Cardiac septum (tissue), 1 donor: ENCODE measurements around the gene NFKBIZ. TPM values are rescaled to one million over a fixed set of nuclear protein-coding genes. Genes with fewer than 3 reads are reported as not detected.

ENCODE experiments used
- DNase-seq: peaks from one replicate; pipeline ENCODE4 v3.0.0-alpha.2; 2020; ENCODE audit warnings: low spot score
- intact Hi-C: fragments of 100-400 bp; cut with DNase I; formaldehyde crosslinking; loops from one replicate; pipeline ENCODE4 v1.14.0; 2022
- long read RNA-seq: library from polyadenylated mRNA; unstranded; transcript quantifications from one replicate; pipeline ENCODE4 v2.0.0, GENCODE V29; 2021
- total RNA-seq: library from RNA; stranded (reverse); fragmentation: NEBNext Ultra II Directional; extraction: Animal tissue kit (Norgen Biotek cat#: 25700); gene quantifications from one replicate; pipeline ENCODE4 v1.2.1, GENCODE V29; 2021
- donor health status: DM: no; HTN: no; CAD: no.

The NFKBIZ gene
- total RNA-seq, result 16.0 TPM
- long read RNA-seq, partial matches to known transcripts, result 0 of 8 reads
- long read RNA-seq, other reads (novel, unspliced or antisense), result 4 of 8 reads

DNA sequence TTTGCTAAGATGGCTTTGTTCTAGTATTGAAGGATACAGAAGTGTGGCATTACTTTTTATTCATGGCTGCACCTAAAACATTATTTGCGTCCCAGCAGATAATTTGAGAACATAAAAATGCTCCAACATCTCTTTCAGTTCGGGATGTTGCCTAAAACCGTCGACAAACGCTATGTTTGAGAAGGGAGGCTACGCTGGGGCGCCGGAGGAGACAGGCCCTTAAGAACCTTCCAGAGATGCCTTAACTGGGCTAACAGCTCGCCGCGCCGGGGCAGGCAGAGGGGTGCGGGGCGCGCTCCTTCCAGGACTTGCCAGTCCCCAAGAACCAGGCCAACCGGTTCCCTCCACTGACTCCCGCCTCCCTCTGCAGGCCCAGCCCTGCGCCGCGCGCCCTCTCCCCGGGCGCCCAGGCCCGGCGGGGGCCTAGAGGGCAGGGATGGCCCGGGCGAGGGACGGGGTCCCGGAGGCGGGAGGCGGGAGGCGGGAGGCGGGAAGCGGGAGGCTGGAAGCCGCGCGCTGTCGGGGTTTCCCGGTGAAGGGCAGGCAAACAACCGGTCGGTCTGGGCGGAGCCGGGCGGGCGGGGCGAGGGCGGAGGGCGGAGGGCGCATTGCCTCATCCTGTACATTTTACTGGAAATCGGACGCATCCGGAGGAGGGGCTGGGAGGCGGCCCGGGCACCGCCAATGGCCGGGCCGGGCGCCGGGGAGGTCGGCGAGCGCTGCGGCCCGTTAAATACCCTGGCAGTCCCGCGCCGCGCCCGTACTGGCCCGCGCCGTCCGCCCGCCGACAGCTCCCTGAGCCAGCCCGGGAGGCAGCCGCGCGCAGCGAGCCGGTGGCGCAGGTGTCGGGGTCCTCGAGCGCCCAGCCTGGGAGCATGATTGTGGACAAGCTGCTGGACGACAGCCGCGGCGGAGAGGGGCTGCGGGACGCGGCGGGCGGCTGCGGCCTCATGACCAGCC is at the start of gene NFKBIZ:
Gene NFKBIZ (plus strand): TSS at position 761 of the 960 bp plus-strand sequence. CDS start 115 bp downstream, at position 876.
- intact Hi-C loops, result loop anchor here (1.0 to 5.0 kb wide), 2 partner anchors 22 to 333 kb away; no protein-coding TSS in a partner anchor
- peak; percentile 98 for DNase-seq

DNA sequence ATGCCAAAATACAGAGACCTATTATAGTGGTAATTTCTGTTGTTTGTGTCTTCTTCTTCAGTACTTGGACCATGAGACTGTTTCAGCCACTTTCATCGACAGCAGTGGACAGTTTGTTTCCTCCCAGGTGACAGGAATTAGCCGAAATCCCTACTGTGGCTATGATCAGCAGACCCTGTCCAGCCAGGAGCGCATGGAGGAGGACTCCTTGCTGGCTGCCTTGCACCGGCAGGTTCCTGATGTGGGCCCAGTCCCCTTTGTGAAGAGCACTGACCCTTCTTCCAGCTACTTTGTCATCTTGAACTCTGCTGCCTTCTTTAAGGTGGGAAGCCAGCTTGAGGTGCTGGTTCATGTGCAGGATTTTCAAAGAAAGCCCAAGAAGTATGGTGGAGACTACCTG is 48.1 kb upstream of the NFKBIZ start:
- intact Hi-C loops, result no loop called here
- DNase-seq, result no peak

DNA sequence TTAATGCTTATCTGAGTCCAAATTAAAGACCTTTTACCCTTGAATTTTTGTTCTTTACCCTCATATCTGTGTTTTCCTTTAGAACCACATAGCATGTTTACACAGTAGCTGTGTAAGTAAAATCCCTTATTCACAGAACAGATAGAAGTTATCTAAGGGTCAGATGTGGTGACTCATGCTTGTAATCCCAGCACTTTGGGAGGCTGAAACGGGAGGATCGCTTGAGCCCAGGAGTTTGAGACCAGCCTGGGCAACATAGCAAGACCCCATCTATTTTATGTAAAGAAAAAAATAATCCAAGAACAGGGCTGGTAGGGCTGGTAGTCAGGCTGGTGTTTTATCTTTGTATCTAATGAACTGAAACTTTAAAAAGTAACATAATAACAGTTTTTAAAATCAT is 47.1 kb upstream of the NFKBIZ start:
- intact Hi-C loops, result no loop called here
- DNase-seq, result no peak

DNA sequence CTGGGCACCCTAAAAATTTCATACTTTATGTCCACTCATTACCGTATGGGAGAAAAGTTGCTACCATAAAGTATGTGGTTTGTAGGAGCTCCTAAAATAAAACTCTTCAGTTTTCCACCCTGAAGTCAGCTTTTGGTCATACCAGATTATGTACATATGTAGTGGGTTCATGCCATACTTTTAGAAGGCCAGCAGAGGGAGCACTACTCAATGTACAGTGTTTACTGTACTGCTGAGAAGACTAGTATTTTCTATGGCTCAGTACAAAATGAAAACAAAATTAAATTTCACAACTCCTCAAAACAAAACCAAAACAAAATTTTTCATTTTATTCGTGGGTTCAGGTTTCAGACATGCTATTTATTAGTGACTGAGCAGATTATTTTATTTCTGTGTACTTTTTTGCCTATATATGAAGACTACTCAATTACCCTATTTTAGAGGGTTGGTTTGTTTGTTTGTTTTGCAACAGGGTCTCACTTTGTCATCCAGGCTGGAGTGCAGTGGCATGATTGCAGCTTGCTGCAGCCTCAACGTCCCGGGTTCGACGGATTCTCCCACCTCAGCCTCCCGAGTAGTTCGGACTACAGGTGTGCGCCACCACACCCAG is 46.0 kb upstream of the NFKBIZ start:
- no peak for DNase-seq
- intact Hi-C loops, result no loop called here

DNA sequence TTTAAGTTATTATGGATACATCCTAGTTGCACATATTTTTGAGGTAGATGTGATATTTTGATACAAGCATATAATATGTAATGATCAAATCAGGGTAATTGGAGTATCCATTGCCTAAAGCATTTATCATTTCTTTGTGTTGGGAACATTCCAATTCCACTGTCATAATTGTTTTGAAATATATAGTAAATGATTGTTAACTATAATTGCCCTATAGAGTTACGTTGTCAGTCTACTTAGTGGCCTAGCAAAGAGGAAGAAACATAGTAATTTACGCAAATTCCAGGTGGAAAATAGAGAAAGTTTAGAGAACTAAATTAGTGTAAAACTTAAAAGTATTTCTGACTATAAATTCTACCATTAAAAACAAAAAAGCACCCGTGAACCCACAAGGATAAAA is 45.4 kb upstream of the NFKBIZ start:
- intact Hi-C loops, result no loop called here

DNA sequence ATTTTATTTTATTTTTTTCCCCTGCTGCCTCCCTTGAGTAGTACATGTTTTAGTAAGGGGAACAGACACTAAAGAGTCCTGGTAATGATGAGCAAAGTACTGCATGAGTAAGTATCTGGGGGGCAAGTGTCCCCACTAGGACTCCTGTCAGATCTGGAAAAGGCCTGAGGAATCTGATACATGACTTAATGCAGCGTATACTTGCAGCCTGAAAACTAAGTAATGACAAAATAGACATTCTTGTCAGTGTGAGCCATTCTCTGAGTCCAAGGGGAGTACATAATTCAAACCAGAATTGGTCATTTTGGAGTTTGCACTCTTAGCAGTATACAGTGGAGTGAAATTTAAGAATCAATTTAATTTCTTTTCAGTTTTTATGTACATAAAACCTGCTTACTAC is 42.8 kb upstream of the NFKBIZ start:
- DNase-seq, result no peak
- intact Hi-C loops, result loop anchor here (5.0 kb wide), 1 partner anchor 731 kb away; no protein-coding TSS in a partner anchor

More for the DNA sequence above, 45.4 kb upstream of the NFKBIZ start:
- no peak for DNase-seq

- intact Hi-C loops, result loop anchor here (2.0 to 5.0 kb wide), 2 partner anchors 417 to 729 kb away; no protein-coding TSS in a partner anchor
- no peak for DNase-seq
Observed at GRCh38 chr3:101807888-101808287, 41.4 kb upstream of the NFKBIZ start.

DNA sequence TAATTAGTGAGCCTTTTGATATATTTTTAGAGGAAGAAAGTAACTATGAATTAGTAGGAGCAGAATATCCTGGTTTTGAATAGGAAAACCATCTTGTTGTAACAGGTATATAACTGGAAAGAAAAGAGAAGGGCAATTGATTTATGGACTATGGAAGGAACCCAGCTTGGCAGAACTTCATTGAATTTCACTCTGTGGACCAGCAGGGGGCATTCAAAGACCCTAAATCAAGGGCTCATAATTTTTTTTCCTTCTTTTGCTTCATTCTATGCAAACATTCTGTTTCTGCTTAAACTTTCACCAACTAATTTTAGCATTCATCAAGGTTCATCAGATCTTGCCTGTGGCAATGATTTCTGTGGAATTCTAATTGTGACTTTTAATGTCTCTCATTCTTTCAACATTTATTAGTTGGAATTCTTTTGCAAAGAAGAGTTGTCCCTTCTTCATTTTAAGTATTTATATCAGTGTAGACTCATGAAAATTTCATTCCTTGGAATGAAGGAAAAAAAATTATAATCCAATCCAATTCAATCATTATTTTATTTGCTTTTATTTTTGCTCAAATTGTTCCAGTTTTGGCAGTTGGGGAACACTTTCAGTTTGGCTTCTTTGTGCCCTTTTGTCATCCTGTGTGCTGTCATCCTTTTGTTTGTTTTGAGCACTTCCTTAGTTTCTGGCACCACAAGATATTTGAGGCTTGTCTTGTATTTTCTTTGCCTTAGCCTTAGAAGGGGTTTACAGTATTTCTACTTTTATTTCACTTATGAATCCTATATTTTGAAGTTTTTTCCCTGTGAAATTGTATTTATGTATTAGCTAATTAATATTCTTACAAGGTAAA is 39.9 kb upstream of the NFKBIZ start:
- intact Hi-C loops, result loop anchor here (2.0 to 5.0 kb wide), 3 partner anchors 43 to 728 kb away; no protein-coding TSS in a partner anchor
- DNase-seq, result no peak

DNA sequence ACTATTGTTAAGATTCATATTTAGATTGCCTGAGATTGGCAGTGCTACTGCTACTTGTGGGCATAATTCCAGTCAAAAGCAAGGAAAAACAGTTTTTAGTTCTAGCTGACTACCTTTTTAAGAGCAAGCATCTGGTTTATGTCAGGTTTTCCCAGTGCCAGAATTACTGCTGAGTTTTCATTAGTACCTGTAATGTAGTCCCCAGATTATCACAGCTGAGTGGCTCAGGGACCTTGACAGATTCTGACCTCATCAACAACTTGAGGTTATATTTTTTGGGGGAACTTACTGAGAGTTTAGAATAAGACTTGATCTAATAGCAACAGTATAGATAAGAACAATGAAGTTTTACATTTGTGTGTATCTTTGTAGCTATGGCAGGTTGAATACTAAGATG is 39.3 kb upstream of the NFKBIZ start:
- intact Hi-C loops, result loop anchor here (5.0 kb wide), 1 partner anchor 42 kb away; no protein-coding TSS in a partner anchor
- no peak for DNase-seq

- intact Hi-C loops, result loop anchor here (5.0 kb wide), 1 partner anchor 40 kb away; no protein-coding TSS in a partner anchor
- no peak for DNase-seq
Observed at GRCh38 chr3:101811875-101812274, 37.4 kb upstream of the NFKBIZ start.

GRCh38 chr3:101812895-101813294 is 36.4 kb upstream of the NFKBIZ start:
- no peak for DNase-seq
- intact Hi-C loops, result loop anchor here (5.0 kb wide), 1 partner anchor 39 kb away; no protein-coding TSS in a partner anchor

DNA sequence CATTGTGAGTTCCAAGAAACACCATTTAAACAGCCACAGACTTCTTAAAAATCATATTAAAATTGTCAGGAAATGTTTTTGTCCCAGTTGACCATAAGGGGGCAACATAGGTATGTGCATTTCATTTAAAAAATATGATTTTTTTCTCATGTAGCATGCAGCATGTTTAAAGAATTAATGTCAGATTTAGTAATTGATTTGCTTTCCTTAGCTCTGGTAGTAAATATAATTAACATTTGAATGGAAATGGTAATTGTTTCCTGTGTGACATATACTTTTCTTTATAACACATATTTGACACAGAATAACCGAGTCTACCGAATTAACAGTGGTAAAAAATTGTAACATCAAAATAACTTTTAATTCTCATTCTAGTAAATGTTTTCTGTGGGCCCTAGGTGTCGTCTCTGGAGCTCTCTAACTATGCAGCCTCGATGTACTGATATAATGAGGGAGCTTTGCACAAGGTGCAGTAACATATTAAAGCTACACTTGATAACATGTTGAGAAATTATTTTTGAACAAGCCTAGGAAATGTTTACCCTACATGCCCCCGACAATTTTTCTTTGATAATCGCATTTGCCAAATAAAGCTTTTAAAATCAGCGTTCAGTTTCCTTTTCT is 35.4 kb upstream of the NFKBIZ start:
- intact Hi-C loops, result loop anchor here (5.0 kb wide), 1 partner anchor 38 kb away; no protein-coding TSS in a partner anchor
- no peak for DNase-seq

DNA sequence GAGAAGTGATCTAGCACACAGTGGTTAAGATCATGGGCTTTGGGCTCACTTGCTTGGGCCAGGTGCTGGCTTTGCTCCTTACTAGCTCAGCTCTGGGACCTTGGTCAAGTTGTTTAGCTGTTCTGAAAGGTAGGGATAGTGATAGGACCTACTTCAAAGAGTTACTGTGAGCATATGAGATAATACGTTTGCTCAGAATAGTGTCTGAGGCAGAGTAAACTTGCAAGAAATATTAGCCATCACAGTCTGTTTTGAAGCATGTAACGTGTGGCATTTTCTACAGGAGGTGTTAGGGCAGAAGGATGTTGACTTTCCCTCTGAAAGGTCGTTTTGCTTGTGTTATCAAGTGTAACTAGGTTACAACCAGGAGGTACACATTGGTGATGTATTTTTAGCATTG is 34.5 kb upstream of the NFKBIZ start:
- intact Hi-C loops, result loop anchor here (5.0 kb wide), 1 partner anchor 37 kb away; no protein-coding TSS in a partner anchor
- no peak for DNase-seq

DNA sequence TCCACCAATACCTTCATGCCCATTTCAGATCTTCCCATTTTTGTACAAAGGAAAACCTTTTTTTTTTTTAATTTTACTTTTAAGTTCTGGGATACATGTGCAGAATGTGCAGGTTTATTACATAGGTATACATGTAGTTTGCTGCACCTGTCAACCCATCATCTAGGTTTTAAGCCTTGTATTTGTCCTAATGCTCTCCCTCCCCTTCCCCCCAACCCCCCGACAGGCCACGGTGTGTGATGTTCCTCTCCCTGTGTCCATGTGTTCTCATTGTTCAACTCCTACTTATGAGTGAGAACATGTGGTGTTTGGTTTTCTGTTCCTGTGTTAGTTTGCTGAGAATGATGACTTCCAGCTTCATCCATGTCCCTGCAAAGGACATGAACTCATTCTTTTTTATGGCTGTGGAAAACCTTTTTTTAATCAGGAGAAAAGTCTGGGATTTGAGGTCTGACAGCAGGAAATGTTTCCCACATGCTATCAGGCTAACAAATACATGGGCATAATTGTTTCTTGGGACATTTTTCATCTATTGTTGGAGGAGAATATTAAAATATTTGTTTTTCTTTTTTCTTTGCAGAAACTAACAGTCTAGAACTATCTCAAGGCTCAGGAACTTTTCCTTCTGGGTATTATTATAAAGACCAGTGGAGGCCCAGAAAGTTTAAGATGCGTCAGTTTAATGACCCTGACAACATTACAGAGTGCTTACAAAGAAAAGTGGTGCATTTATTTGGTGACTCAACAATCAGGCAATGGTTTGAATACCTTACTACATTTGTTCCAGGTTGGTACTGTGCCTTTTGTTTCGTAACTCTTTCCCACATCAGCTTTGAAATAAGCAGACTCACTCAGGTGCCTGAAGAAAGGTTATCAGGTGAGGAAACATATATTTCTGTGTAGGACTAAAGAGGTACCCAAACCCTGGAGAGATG is 32.8 kb upstream of the NFKBIZ start:
- intact Hi-C loops, result no loop called here
- DNase-seq, result no peak

DNA sequence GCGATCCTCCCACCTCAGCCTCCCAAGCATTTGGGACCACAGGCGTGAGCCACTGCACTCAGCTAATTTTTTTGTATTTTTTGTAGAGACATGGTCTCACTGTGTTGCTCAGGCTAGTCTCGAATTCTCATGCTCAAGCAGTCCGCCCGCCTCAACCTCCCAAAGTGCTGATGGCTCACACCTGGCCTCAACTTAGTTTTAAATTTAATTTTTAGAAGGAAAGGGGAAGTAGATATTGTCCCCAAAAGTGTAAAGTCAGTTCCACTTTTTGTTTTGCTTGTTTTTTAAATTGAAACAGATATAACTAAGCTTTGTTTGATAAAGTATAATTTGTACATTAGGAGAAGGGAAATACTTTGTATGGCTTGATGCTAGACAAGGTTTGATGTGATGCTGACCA is 31.3 kb upstream of the NFKBIZ start:
- intact Hi-C loops, result no loop called here
- DNase-seq, result no peak

DNA sequence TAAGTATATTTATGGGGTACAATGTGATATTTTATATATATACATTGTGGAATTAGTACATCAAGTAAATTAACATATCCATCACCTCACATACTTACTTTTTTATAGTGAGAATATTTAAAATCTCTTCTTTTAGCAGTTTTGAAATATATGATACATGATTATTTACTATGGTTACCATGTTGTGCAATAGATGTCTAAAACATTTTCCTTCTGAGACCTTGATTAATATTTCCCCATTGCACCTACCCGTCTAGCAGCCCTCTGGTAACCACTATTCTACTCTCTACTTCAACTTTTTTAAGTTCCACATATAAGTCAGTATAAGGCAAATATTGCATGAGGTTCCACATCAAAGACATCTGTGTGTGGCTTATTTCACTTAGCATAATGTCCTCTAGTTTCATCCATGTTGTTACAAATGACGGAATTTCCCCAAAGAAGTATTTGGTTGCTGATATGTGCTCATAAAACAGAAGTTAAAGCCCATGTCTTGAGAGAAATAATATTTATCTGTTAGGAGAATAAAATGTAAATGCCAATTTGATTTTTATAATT is 29.6 kb upstream of the NFKBIZ start:
- intact Hi-C loops, result no loop called here
- no peak for DNase-seq

- no peak for DNase-seq
- intact Hi-C loops, result no loop called here
Observed at GRCh38 chr3:101821503-101821902, 27.8 kb upstream of the NFKBIZ start.
